ENCODE measurements around the gene TPM1.

The TPM1 gene

DNA sequence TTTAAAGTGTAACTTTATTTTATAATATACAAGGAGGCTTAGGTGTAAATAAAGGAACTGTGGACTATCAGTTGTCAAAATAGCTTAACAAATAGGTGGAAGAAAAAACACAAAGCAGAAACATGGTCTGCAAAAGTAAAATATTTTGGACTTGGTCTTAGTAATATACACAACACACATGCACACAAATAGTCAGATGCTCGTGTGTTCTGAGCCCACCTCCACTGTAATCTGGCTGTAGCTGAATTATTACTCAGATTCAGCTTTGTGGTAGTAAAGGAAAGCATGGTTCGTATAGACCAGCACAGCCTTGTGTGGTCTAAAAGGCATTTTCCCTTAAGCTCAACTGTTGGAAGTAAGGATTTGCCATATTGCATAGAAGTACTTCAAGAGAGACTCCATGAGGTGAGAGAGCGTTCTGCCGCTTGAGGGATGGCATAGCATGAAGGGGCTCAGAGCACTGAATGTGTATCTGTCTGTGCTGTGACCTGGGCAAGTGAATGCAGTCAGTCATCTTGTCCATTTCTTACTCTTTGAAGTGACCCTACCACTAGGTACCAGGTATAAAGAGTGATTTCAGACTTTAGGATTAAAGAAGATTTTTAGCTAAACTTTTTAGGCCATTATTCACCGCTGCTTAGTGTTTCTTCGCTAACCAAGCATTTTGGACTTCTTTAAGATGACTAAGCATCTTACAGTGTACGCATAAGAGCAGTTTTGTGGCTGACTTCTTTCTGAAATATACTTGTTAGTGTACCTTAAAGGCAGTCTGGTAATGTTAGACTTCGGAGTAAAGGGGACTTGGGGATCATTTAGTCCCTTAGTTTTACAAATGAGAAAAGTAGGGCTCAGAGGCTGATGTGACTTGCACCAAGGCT, 15.2 kb downstream of the TPM1 start:
- DNase-seq: peak; percentile 56

DNA sequence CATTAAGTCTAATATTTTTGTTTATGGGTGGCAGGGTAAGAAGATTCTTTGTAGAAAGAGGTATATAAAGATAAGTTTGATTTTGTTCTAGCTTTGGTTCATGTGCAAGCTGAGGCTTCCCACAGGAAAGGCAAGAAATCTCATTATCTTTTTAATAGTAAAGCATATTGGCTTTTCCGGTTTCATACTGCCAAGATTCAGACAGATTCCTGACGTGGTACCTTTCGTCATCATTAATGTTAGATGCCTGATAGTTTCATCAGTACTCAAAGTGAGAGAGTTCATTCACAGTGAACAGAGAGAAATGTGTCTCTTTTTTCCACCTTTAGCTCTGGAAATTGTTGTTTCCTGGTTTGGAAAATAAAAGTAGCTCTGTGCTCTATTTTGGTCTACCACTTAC, 16.5 kb downstream of the TPM1 start:
- DNase-seq: no peak

DNA sequence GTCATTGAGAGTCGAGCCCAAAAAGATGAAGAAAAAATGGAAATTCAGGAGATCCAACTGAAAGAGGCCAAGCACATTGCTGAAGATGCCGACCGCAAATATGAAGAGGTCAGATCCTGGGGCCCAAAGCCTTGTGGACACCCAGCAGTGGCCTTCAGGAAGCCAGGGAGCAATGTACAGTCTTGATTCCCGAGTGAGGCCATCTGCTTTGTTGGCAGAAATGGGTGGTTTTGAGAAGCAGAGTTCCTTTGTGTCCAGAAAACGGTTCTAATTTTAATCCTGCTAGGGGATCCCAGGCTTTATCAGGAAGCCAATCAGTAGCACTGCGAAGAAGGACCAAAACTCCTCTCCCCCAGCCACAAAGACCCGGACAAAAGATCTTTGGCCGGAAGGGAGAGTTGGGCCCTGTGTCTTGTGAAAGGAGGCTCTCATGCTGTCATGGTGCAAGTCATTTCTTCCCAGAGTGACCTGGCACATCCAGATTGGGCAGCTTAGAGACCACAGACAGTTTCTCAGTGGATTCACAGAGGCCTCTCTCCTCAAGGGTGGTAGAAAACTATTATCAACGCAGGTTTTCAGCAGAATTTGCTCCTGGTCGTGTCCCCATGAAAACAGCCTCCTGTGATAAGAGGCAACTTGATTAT, 17.1 kb downstream of the TPM1 start:
- no peak for DNase-seq

DNA sequence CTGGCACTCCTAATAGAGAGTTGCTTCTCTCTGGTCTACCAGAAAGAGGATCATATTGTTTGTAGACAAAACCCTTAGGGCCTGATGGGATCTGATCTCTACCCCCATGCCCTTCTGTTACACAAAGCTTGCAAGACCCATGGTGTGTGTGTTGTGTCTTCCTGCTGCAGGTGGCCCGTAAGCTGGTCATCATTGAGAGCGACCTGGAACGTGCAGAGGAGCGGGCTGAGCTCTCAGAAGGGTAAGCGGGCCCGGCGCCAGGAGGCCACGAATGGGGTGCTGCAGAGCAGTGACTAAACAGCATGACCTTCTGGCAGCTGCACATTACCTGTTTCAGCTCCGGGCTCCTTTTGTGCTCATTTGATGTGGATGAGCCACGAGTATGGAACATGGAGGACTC, 18.2 kb downstream of the TPM1 start:
- no peak for DNase-seq

GRCh38 chr15:63061975-63062374, 19.4 kb downstream of the TPM1 start:
- no peak for DNase-seq

DNA sequence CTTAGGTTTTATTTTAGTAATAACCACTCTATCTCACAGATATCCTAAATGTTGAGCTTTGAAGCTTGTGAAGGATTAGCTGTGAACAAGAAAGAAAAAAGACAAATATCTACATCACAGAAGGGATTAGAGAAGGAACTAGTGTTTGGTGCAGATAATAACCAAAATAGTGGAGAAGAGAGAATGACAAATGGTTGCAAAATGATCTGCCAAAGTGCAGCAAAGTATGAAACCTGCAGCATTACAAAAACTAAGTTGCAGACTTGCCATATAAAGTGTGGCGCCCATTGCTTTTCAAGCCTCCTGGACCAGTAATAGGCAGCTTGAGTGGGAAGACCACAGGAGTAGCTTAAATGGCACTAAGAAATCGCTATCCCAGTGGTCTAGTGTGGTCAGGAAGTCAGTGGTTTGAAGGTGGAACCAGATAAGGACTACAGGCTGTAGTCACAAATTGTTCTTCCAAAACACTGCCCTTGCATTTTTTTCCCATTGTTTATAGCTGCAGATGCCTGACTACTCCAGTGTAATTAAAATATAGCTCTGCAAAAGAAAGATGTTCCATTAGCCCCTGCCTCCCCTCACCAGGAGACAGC, 20.7 kb downstream of the TPM1 start:
- no peak for DNase-seq

DNA sequence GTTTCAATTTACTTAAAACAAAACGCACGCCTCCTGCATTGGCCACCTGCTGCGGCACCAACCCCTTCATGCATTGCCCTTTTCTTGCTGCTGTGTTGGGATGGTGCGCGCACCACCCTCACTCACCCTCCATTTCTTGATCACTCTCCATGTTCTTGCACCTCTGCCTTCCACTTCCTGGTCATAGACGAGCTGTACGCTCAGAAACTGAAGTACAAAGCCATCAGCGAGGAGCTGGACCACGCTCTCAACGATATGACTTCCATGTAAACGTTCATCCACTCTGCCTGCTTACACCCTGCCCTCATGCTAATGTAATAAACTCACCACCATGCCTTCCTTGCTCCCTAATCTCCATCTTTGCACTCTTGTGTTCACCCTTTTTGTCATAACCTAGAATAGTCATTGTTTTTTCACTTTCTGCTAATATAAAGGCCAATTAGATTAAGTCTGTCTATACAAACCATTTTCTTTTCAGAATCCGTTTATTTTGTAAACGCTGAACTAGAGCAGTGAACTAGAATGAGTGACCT, 21.4 kb downstream of the TPM1 start:
- DNase-seq: no peak

- no peak for DNase-seq
Observed at GRCh38 chr15:63065262-63066221, 23.0 kb downstream of the TPM1 start.

- DNase-seq: no peak
Observed at GRCh38 chr15:63066272-63066671, 23.7 kb downstream of the TPM1 start.

DNA sequence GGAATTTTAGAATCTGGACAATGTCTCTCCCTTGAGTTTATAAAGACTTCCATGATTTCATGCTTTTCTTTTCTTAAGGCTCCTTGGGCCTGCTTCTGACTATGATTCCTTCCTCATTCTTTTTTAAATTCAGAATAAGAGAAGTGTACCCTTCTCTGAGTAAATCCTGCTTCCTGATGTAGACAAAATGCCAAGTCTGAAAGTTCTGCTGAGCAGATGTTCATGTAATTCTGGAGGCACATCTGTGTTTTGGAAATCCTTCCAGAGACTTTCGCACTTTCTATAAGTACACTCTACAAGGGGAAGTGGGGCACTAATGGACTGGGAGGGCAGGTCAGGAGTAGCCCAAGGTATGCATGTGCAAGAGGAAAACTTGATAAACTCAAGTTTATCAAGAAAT, 24.8 kb downstream of the TPM1 start:
- no peak for DNase-seq

DNA sequence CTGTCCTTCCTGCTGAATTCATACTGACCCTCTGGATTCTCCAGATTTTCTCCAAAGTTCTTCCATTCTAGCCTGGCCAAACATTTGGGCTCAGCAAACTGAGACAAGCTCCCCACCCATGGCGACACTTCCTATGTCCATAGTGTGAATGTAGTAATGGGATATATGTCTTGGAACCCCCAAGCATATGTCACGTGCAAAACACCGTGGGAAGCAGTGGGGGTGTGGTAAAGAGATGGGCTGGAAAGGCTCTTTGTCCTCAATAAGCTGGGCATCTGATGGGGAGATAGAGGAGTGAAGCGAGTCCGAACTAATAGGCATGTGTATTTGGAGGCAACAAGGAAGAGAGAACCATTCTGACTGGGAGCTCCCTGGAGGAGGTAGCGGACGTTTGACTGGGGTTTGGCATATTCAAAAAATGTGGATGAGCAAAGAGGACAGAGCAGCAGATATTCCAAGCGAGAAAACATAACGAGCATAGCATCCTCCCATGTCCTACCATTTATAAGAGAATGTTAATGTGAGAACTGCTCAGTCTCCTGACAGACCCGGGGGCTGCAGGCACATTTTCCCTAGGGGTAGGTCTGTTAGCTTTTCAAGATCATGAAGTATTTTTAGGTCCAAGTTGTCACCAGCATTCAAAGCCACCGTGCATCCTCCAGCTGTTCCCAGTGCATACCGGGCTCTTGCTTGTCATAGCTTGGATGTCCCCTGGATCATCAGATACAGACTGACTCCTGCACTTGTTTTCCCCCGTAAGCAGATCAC, 25.6 kb downstream of the TPM1 start:
- DNase-seq: no peak

GRCh38 chr15:63069616-63070090, 27.1 kb downstream of the TPM1 start:
- no peak for DNase-seq

GRCh38 chr15:63070681-63071129, 28.2 kb downstream of the TPM1 start:
- no peak for DNase-seq

- no peak for DNase-seq
Observed at GRCh38 chr15:63071288-63071909, 28.9 kb downstream of the TPM1 start.

GRCh38 chr15:63072023-63072650, 29.6 kb downstream of the TPM1 start:
- no peak for DNase-seq

GRCh38 chr15:63072809-63073277, 30.3 kb downstream of the TPM1 start:
- peak; percentile 51 for DNase-seq

- DNase-seq: peak; percentile 90
Observed at GRCh38 chr15:63073497-63074172, 31.1 kb downstream of the TPM1 start.

- DNase-seq: peak; percentile 28
Observed at GRCh38 chr15:63075015-63075983, 32.8 kb downstream of the TPM1 start.

Data from kidney glomerular epithelial cell (primary cell).